ENCODE results near the gene ZNF619. TPM values are rescaled to one million over a fixed set of nuclear protein-coding genes. Genes with fewer than 3 reads are reported as not detected.

Gene ZNF619
- total RNA-seq, 4 donors from 2014 or later = 4.6 to 7.9 (median 5.3) TPM

- no peak overlapping the region for H3K27ac ChIP-seq
- H3K36me3 ChIP-seq = peaks cover 3 to 68% of the 10 kb centered on the region in 2 donors
- no peaks in the 10 kb centered on the region for H3K9me3 ChIP-seq
- 63 to 71% methylated on average over 4 of the region's 4 CpGs for WGBS, 2 donors (ENCODE audit: low coverage in 1 of 2)
- no peak for TF ChIP-seq POLR2AphosphoS5 (IDR thresholded peaks at IDR 0.05)
- TF ChIP-seq CTCF (IDR thresholded peaks at IDR 0.05) = no peak
- TF ChIP-seq EP300 (IDR thresholded peaks at IDR 0.05) = no peak
- peaks cover 0 to 10% (median 0%) of the 10 kb centered on the region in 3 donors for H3K4me1 ChIP-seq
- no peaks in the 10 kb centered on the region for H3K27me3 ChIP-seq
- no peak for ATAC-seq
- H3K4me3 ChIP-seq = no peak overlapping the region
Observed at GRCh38 chr3:40465111-40465407, 11.9 kb upstream of the ZNF619 start.

- no peak for ATAC-seq
- H3K4me1 ChIP-seq = peaks cover 0 to 6% (median 0%) of the 10 kb centered on the region in 3 donors
- H3K9me3 ChIP-seq = no peaks in the 10 kb centered on the region
- H3K4me3 ChIP-seq = no peak overlapping the region
- peaks cover 3 to 64% of the 10 kb centered on the region in 2 donors for H3K36me3 ChIP-seq
- TF ChIP-seq EP300 (IDR thresholded peaks at IDR 0.05) = no peak
- TF ChIP-seq POLR2AphosphoS5 (IDR thresholded peaks at IDR 0.05) = no peak
- TF ChIP-seq CTCF (IDR thresholded peaks at IDR 0.05) = no peak
- TF ChIP-seq POLR2A (IDR thresholded peaks at IDR 0.05) = no peak
- H3K27ac ChIP-seq = no peak overlapping the region
- 67 to 76% methylated on average over 2 of the region's 2 CpGs for WGBS, 2 donors (ENCODE audit: low coverage in 1 of 2)
- H3K27me3 ChIP-seq = no peaks in the 10 kb centered on the region
Observed at GRCh38 chr3:40465456-40465855, 11.5 kb upstream of the ZNF619 start.

DNA sequence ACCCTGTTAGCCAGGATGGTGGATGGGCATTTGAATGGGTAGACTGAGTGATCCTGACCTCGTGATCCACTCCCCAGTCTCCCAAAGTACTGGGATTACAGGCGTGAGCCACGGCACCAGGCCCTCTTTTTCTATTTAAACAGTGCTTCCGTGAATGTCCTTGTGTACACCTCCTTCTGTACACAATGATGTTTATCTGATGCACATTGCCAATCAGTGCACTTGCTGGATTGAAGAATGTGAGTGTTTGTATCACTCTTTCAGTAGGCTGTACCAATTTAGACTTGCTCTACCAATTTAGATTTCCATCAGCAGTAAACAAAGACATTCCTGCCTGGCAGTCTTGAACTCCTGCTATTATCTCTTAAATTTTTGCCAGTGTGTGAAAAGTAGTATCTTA, 8.9 kb upstream of the ZNF619 start:
- no peaks in the 10 kb centered on the region for H3K4me1 ChIP-seq
- no peaks in the 10 kb centered on the region for H3K9me3 ChIP-seq
- H3K4me3 ChIP-seq = no peak overlapping the region
- H3K27ac ChIP-seq = no peak overlapping the region
- 88 to 100% methylated on average over 1 to 3 of the region's 4 CpGs for WGBS, 2 donors (ENCODE audit: low coverage in 1 of 2)
- ATAC-seq = no peak
- peaks cover 0 to 38% of the 10 kb centered on the region in 2 donors for H3K36me3 ChIP-seq
- TF ChIP-seq EP300 (IDR thresholded peaks at IDR 0.05) = no peak
- TF ChIP-seq CTCF (IDR thresholded peaks at IDR 0.05) = no peak
- no peaks in the 10 kb centered on the region for H3K27me3 ChIP-seq

- Histone ChIP-seq H3K9me3 (no peaks in the 10 kb centered on the region), H3K27me3 (no peaks in the 10 kb centered on the region), H3K4me1 (no peaks in the 10 kb centered on the region), H3K27ac (no peak overlapping the region), H3K4me3 (no peak overlapping the region), H3K36me3 (peaks cover 0 to 12% of the 10 kb centered on the region in 2 donors)
- ATAC-seq = no peak
- no peak for TF ChIP-seq CTCF (IDR thresholded peaks at IDR 0.05)
- no peak for TF ChIP-seq EP300 (IDR thresholded peaks at IDR 0.05)
- no peak for TF ChIP-seq POLR2A (IDR thresholded peaks at IDR 0.05)
- TF ChIP-seq POLR2AphosphoS5 (IDR thresholded peaks at IDR 0.05) = no peak
- 89 to 95% methylated on average over 4 of the region's 4 CpGs for WGBS, 2 donors (ENCODE audit: low coverage in 1 of 2)
Observed at GRCh38 chr3:40470701-40471100, 6.2 kb upstream of the ZNF619 start.

DNA sequence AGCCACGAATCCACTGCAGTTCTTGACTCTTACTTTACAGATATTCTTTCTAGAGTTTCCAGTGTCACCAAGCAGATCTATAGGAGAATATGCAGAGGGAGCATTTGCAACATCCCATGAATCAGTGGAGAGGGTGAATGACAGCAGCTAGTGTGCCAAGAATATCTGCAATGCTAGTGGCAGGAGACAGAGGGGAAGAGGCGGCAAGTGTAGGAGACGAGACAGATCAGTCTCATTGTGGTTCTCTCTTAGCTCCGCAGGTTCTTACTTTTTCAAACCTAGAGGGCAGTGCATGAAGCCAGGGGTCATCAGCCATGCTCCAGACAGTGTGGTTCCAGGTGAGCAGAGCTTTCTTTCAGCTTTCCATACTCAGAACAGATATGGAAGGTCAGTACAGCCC, 744 bp downstream of the ZNF619 start:
- H3K36me3 ChIP-seq = peaks cover 0 to 41% of the 10 kb centered on the region in 2 donors
- peak overlapping the region; percentile 80 for H3K4me3 ChIP-seq
- no peaks in the 10 kb centered on the region for H3K27me3 ChIP-seq
- 33 to 53% methylated on average over 3 to 4 of the region's 4 CpGs for WGBS, 2 donors (ENCODE audit: low coverage in 1 of 2)
- ATAC-seq = no peak
- H3K4me1 ChIP-seq = peaks cover 0 to 9% (median 6%) of the 10 kb centered on the region in 3 donors
- H3K27ac ChIP-seq = peak overlapping the region in 1 of 4 donors; percentile 83
- H3K9me3 ChIP-seq = no peaks in the 10 kb centered on the region
- no peak for TF ChIP-seq CTCF (IDR thresholded peaks at IDR 0.05)
- TF ChIP-seq POLR2AphosphoS5 (IDR thresholded peaks at IDR 0.05) = no peak
- TF ChIP-seq EP300 (IDR thresholded peaks at IDR 0.05) = no peak
- no peak for TF ChIP-seq POLR2A (IDR thresholded peaks at IDR 0.05)
